ENCODE measurements around the gene ZNF3.
A peak's percentile ranks its signal among the peaks of the same experiment; 100 is the strongest.

The ZNF3 gene

GRCh38 chr7:100089458-100090196, 8.1 kb upstream of the ZNF3 start:
- Histone ChIP-seq H2AFZ (ENCODE audit: low read length) (peak overlapping the region; percentile 96), H3K9ac (ENCODE audit: low read depth, low read length, poor library complexity, severe bottlenecking) (peak overlapping the region; percentile 97), H3K9me3 (ENCODE audit: insufficient read depth, low read depth, low read length) (no peaks in the 10 kb centered on the region), H3K79me2 (ENCODE audit: insufficient read depth, low read length) (peaks cover 45% of the 10 kb centered on the region), H3K4me2 (ENCODE audit: low read depth, low read length, poor library complexity, severe bottlenecking) (peak overlapping the region; percentile 98), H3F3A (ENCODE audit: low read depth) (peaks cover 25% of the 10 kb centered on the region; the same call in 1 of the 2 replicates), H3K27me3 (ENCODE audit: insufficient read depth, low read length, poor library complexity, severe bottlenecking) (no peaks in the 10 kb centered on the region), H4K20me1 (ENCODE audit: insufficient read depth, low read length, poor library complexity, severe bottlenecking) (peaks cover 32% of the 10 kb centered on the region), H3K9me2 (replicated peaks; ENCODE audit: low read depth, low read length) (no peaks in the 10 kb centered on the region), H3K36me3 (ENCODE audit: insufficient read depth, low read length) (peaks cover 39% of the 10 kb centered on the region), H3K4me3 (ENCODE audit: low read length, poor library complexity, severe bottlenecking) (peak overlapping the region; percentile 97), H3K4me1 (ENCODE audit: insufficient read depth, low read length, poor library complexity, severe bottlenecking) (peaks cover 19% of the 10 kb centered on the region)
- TF ChIP-seq CTCF (conservative IDR thresholded peaks at IDR 0.05; ENCODE audit: low read length) (no peak), EZH2phosphoT487 (IDR thresholded peaks at IDR 0.05; ENCODE audit: borderline replicate concordance) (no peak)

GRCh38 chr7:100088621-100089457, 7.3 kb upstream of the ZNF3 start, which contains the start of gene COPS6:
Gene COPS6, plus strand, starts transcription at chr7:100088969. Its CDS starts 22 bp downstream, at chr7:100088991.
- peak within 1 kb of the TSS; percentile 98 for H3K4me2 ChIP-seq (ENCODE audit: low read depth, low read length, poor library complexity, severe bottlenecking)
- H3F3A ChIP-seq (ENCODE audit: low read depth): peaks cover 24% of the 10 kb centered on the region; the same call in 1 of the 2 replicates
- H3K79me2 ChIP-seq (ENCODE audit: insufficient read depth, low read length): peaks cover 38% of the 10 kb centered on the region; the same call in 1 of the 2 replicates
- H3K9ac ChIP-seq (ENCODE audit: low read depth, low read length, poor library complexity, severe bottlenecking): peak within 1 kb of the TSS; percentile 97
- no peak for TF ChIP-seq EZH2phosphoT487 (IDR thresholded peaks at IDR 0.05; ENCODE audit: borderline replicate concordance)
- no peak for TF ChIP-seq CTCF (conservative IDR thresholded peaks at IDR 0.05; ENCODE audit: low read length)
- H4K20me1 ChIP-seq (ENCODE audit: insufficient read depth, low read length, poor library complexity, severe bottlenecking): peaks cover 24% of the 10 kb centered on the region
- peaks cover 31% of the 10 kb centered on the region; the same call in 1 of the 2 replicates for H3K36me3 ChIP-seq (ENCODE audit: insufficient read depth, low read length)
- H3K4me3 ChIP-seq (ENCODE audit: low read length, poor library complexity, severe bottlenecking): peak within 1 kb of the TSS; percentile 97
- no peaks in the 10 kb centered on the region for H3K9me3 ChIP-seq (ENCODE audit: insufficient read depth, low read depth, low read length)
- H3K27me3 ChIP-seq (ENCODE audit: insufficient read depth, low read length, poor library complexity, severe bottlenecking): no peaks in the 10 kb centered on the region
- H3K9me2 ChIP-seq (replicated peaks; ENCODE audit: low read depth, low read length): no peaks in the 10 kb centered on the region
- H2AFZ ChIP-seq (ENCODE audit: low read length): peak within 1 kb of the TSS; percentile 96
- H3K4me1 ChIP-seq (ENCODE audit: insufficient read depth, low read length, poor library complexity, severe bottlenecking): peaks cover 19% of the 10 kb centered on the region

GRCh38 chr7:100088095-100088620, 6.6 kb upstream of the ZNF3 start:
- Histone ChIP-seq H3F3A (ENCODE audit: low read depth) (peaks cover 20% of the 10 kb centered on the region; the same call in 1 of the 2 replicates), H3K4me1 (ENCODE audit: insufficient read depth, low read length, poor library complexity, severe bottlenecking) (peaks cover 19% of the 10 kb centered on the region), H3K27me3 (ENCODE audit: insufficient read depth, low read length, poor library complexity, severe bottlenecking) (no peaks in the 10 kb centered on the region), H4K20me1 (ENCODE audit: insufficient read depth, low read length, poor library complexity, severe bottlenecking) (peaks cover 17% of the 10 kb centered on the region), H3K9me2 (replicated peaks; ENCODE audit: low read depth, low read length) (no peaks in the 10 kb centered on the region), H3K36me3 (ENCODE audit: insufficient read depth, low read length) (peaks cover 24% of the 10 kb centered on the region; the same call in 1 of the 2 replicates), H2AFZ (ENCODE audit: low read length) (peak overlapping the region; percentile 96), H3K79me2 (ENCODE audit: insufficient read depth, low read length) (peaks cover 31% of the 10 kb centered on the region; the same call in 1 of the 2 replicates), H3K4me3 (ENCODE audit: low read length, poor library complexity, severe bottlenecking) (peak overlapping the region; percentile 97), H3K9ac (ENCODE audit: low read depth, low read length, poor library complexity, severe bottlenecking) (peak overlapping the region; percentile 97), H3K9me3 (ENCODE audit: insufficient read depth, low read depth, low read length) (no peaks in the 10 kb centered on the region), H3K4me2 (ENCODE audit: low read depth, low read length, poor library complexity, severe bottlenecking) (peak overlapping the region; percentile 98)
- no peak for TF ChIP-seq CTCF (conservative IDR thresholded peaks at IDR 0.05; ENCODE audit: low read length)
- TF ChIP-seq EZH2phosphoT487 (IDR thresholded peaks at IDR 0.05; ENCODE audit: borderline replicate concordance): no peak
